GM19099 (cell line): Measurements from ENCODE around the gene BTBD19.

Experiments
- POLR2A ChIP-seq: IDR thresholded peaks from 3 replicates; pipeline ENCODE4 v1.6.1; 2011; ENCODE audit warnings: low read depth; ENCODE audit not compliant: insufficient read length; ENCODE audit errors: extremely low read depth

Gene BTBD19

DNA sequence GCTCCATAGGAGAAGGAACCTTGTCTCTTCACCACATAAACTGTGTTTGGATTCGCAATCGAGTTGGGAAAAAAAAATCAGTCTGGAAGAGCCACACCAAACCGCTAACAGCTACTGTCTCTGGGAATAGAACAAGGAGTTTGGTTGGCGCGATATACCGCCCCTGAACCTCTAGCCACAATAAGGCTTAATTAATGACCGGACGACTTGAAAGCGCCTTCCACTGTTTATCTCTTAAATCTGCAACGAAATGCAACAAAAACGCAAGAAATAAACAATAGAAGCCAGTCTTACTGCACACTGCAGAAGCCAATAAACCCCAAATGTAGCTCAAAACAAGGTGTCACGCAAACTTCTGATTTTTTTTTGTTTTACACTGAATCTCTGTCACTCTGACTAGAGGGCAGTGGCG is 10.9 kb downstream of the BTBD19 start:
- no peak for TF ChIP-seq POLR2A

DNA sequence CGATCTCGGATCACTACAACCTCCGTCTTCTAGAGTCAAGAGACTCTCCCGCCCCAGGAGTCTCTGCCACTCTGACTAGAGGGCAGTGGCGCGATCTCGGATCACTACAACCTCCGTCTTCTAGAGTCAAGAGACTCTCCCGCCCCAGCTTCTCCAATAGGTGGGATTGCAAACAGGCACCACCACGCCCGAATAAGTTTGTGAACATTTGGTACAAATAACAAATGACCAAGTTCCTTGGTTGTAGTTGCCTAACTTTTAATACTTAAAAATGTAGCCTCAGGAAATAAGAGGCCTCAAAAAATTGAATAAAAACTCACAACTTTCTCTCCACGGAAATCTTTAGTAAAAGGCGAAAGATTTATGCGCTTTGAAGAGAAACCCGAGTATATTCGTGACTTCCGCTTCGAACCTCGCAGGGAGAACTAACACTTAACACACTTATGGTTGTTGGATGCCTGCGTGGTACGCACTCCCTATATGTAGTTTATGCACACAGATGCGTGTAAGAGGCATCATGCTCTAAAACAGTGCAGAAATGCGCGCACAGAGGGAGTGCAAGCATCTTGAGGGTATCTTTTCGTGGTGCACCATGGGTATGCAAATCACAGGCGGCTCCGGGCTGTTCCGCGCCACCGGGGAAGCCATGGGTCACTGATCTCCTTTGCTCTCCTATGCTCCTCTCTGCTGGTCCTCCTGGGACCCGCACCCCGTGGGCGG is 11.4 kb downstream of the BTBD19 start:
- TF ChIP-seq POLR2A: peak; percentile 100

DNA sequence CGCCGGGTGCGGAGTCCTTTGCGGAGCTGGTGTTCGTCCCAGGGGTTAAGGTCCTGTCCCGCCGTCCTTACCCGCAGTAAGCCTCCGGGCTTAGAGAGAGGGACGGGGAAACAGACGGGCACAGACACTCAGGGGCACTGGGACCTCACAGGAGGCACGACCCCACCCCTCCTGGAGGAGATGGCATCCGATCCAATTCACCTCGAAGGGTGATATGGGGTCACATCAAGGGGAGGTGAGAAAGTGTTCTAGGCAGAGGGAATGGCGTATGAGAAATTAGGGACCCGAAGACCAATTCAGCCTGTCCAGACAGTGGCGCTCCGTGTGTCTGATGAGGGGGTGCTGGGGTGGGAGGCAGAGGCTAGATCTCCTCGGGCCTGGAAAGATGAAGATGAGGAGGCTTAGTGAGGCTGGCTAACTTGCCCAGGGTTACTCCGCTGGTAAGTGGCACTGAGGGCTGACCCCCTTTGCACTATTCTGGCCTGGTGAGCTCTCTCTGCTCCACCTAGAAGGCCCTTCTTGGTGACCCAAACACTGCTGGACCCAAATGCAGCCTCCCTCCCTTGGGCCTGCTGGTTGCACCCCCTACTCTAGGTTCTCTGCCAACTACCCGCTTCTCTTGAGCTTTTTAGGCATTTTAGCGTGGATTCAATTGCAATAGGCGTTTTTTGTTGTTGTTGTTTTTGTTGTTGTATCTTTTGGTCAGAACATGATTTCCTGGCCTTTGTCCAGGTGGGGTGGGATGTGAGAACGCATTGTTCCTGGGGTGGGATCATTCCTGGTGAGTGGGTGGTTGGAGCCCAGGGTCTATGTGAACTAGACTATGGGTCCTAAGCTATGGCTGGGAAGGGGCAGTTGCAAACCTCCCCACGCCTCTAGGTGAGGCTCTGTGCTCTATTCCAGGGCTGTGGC is 12.3 kb downstream of the BTBD19 start:
- TF ChIP-seq POLR2A: no peak

DNA sequence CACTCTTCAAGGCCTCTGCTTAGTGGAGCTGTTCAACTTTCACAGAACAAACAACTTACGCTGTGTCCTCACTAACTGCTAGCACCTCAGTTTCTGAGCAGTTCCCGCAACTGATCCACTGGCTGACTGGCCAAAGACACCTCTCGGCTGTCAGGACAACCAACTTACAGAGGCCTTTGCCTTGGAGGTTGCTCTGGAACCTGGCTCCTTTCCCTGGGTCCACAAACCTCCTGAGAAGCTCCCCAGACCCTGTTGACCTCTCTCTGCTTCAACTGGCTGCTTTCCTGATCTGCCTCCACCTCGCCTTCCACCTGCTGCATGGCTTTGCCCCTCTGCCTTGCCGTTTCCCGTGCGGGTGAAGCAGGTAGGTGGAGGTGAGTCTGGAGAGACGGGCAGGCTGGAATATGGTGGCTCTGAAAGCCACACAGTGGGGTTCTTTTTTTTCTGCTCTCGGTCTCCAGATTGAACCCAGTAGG is 13.0 kb downstream of the BTBD19 start:
- no peak for TF ChIP-seq POLR2A

DNA sequence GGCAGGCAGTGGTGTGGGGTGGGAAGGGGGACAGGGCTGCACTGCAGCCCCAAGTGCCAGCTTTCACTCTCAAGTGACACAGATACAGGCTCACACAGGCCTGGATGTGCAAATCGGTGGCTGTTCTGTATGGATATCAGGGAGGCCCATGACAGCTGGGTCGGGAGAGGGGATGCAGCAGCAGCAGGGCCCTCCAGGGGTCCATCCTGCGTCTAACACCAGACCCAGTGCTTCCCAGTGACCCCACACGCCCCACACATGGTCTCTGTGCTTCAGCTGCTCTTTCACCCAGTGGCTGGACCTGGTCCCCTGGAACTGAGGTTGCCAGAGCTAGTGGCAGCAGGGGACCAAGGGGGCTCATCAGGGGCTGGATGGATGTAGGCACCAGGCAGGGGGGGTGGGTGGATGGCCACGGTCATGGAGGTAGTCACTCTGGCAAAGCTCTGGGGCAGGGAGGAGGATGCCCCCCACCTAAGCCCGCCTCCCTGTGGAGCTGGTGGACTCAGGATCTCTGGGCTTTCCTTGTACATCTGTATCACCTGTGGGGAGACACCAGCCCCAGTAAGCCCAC is 13.9 kb downstream of the BTBD19 start:
- TF ChIP-seq POLR2A: no peak

DNA sequence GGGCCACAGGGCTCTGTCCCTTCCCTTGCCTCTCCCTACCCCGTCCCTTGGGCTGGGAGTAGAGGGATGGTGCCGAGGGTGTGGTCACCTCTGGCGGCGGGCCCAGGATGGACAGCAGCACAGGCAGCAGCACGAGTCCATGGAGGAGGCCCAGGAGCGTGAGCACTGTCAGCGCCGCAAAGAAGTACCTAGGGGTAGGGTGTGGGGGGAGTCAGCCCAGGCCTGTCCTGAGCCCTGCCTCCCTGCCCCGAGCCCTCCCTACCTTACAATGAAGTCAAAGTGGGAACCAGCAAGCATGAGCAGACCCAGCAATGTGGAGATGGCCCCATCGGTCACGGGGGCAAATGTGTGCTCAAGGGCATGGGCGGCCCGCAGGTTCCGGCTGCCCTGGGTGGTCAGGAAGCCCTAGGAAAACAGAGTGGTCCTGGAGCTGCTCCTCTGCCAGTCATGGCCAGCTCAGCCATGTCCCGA is 14.7 kb downstream of the BTBD19 start:
- TF ChIP-seq POLR2A: no peak

DNA sequence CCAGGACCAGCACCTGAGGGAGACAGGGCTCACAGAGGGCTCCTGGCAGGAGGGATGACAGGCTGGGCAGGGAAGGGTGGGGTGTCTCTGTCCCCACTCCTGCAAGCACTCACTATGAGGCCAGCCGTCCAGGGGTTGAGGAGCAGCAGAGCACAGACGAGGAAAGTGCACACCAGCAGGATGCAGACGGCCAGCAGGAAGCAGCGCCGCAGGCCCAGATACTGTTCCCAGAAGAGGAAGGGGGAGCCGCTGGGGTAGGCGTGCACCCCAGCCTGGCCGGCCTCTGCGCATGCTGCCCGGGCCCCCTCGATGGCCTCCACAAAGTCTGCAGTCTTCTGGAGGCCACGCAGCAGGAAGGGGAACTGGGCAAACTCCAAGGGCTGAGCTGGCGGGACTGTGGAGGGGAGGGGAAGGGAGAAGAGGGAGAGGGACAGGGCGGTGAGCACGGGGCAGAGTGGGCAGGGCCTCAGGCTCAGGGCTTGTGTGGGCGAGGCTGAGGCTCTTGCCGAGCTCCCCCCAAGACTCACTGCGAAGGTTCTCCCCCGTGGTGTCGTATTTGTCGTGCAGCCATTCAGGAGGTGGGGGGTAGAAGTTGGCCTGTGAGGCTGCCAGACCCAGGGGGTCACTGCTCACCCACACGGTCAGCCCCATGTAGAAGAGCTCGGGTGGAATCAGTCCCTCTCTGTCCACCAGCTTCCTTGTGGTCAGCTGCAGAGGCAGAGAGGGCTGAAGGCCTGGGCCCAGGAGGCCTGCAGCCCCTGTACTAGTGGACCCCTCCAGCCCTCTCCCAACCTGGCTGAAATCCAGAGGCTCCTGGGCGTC is 18.3 kb downstream of the BTBD19 start:
- TF ChIP-seq POLR2A: no peak

DNA sequence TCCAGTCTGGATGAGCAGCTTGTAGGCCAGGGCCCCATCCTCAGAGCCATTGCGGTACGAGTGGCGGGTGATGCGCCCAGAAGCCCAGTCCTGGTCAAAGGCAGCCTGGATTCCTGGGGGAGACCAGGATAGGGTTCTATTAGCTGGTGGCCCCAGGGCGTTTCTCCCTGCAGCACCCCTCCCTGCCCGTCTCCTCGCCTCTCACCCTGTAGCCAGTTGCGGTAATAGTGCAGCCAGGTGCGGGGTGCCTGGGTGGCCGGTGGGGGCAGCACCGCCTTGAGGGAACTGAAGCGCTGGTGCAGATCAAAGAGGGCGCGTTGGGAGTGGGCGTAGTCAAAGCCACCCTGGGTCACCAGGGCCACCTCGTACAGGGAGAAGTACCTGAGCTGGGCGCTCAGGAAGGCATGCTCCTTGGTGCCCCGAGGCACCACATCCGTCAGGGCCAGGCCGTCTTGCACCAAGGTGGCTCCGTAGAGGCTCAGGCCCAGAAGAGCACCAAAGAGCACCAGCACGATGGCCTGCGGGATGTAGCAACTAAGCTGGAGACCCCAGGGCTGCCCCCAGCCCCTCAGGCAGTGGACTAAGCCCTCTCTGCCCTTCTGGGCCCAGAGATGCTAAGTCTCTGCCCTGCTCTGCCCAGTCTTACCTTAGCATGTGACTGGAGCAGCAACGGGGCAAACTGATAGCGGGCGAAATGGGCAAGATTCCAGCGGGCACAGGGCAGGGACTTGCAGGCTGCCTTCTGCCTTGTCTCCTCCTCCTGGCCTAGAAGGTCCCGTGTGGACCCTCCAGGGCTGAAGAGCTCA is 19.1 kb downstream of the BTBD19 start:
- TF ChIP-seq POLR2A: no peak

DNA sequence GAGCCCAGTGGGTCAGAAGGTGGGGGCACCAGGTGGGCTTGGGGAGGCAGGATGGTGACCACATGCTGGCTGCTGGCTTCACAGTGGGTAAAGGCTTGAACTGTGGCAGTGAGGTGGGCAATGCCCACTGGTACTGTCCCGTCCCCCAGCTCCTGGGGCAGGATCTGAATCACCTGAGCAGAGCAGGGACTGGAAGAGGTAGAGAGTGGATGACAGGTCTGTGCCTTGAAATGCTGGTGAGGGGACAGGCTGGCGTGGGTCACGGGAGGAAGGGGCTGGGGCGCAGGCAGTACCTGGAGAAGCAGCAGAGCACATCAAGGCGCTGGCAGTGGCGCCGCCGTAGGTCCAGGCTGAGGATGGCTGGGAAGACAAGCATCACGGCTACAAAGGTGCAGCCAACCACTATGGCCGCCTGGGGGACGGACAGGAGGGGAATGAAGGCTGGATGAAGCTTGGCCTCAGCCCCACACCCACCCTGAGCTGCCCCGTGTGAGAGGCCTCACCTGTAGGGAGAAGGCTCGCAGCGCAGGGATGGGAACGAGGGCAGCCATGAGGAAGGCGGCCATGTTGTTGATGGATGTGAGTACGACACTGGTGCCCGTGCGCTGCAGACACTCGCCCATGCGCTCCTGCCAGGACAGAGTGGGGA is 19.8 kb downstream of the BTBD19 start:
- TF ChIP-seq POLR2A: no peak

DNA sequence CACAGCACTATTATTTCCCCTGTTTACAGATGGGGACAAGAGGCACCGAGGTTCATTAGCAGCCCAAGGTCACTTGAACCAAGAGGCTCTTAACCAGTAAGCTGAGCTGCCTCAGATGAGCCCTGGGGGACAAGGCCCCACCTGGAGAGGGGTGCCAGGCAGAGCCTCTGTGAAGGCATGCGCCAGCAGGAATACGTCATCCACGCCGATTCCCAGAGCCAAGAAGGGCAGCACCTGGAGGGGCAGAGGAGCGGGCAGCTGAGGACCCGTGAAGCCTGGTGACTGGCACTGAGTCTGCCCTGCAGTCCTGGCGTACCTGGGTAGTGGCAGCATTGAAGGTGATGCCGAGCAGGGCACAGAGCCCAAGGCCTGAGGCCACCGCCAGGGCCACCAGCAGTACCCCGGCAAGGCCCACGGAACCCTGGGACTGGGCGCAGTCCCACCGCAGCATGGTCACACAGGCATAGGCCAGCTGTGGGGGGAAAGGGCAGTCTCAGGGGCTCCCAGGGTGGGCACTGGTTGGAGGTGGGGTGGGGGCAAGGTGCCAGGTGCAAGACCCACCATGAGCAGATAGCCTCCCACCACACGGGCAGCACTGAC is 20.6 kb downstream of the BTBD19 start:
- TF ChIP-seq POLR2A: no peak

DNA sequence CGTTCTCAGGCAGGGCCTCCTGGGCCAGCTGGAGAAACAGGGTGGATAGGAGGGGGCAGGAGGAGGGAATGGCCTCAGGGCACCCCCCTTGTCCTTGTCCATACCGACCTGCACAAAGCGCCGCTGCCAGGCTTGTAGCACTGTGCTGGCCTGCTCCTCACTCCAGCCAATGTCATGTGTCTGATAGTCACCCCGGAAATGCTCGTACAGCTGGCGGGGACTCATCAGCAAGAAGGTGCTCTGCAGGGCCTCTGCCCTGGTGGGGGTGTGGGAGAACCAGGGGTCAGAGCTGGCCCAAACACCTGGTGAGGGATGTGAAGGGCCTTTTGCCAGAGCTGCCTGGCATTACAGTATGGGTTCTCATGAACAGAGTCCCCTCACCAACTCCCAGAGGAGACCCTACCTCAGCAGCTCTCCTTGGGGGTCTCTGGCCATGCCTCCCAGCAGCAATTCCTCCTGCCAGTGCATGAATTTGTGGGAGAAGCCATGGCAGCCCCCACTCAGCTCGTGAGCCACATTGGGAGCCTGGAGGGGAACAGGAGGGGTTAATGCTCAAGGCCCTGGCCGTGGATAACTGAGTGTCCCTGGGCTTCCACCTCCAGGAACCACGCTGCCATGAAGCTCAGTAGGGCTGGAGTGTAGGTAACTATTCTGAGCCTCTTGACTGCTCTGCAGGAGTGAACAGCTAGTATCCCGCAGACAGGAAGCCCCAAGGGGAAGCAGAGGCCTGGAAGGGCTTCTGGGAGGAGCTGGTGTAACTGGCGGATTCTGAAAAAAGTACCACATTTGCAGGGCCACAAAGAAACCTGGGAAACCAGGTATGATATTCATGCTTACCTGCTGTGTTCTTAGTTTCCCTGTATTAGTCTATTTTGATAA is 21.4 kb downstream of the BTBD19 start:
- no peak for TF ChIP-seq POLR2A

DNA sequence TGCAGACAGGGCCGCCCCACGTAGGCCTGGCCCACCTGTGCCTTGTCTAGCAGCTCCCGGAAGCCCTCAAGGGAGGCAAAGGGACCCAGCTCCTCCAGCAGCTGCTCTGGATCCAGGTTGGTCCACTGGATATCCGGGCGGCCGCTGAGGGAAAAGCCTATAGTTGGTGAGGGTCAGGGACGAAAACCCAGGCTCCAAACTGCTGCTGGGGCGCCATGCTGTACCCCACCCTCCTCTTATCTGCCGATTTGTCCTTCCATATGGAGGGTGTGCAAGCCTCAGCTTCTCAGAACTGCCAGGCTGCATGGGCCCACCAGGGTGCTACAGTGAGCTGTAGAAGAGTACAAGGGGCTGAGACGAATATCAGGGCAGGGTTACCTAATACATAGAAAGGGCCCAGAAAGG is 22.6 kb downstream of the BTBD19 start:
- no peak for TF ChIP-seq POLR2A
